G401 (cell line): ENCODE results near the gene FBXL15. TPM values are rescaled to one million over a fixed set of nuclear protein-coding genes. Genes with fewer than 3 reads are reported as not detected.

Experiments used
- DNase-seq: peaks from one replicate; pipeline ENCODE4 v3.0.0-alpha.2; 2015; ENCODE audit warnings: low spot score
- in situ Hi-C: cut with HindIII; loops from 2 replicates; pipeline ENCODE4 v1.10.0; 2016; ENCODE audit warnings: low sequenced_read_pairs, mixed read lengths
- total RNA-seq: library from RNA; depleted of rRNA; stranded (reverse); fragments of >200 nt; shearing (Covaris generic); gene quantifications from 2 replicates; pipeline ENCODE4 v1.2.3, GENCODE V29; 2014; rRNA removed

FBXL15 gene, protein sequence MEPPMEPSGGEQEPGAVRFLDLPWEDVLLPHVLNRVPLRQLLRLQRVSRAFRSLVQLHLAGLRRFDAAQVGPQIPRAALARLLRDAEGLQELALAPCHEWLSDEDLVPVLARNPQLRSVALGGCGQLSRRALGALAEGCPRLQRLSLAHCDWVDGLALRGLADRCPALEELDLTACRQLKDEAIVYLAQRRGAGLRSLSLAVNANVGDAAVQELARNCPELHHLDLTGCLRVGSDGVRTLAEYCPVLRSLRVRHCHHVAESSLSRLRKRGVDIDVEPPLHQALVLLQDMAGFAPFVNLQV
- total RNA-seq: 29.9 and 32.1 TPM in 2 replicates

DNA sequence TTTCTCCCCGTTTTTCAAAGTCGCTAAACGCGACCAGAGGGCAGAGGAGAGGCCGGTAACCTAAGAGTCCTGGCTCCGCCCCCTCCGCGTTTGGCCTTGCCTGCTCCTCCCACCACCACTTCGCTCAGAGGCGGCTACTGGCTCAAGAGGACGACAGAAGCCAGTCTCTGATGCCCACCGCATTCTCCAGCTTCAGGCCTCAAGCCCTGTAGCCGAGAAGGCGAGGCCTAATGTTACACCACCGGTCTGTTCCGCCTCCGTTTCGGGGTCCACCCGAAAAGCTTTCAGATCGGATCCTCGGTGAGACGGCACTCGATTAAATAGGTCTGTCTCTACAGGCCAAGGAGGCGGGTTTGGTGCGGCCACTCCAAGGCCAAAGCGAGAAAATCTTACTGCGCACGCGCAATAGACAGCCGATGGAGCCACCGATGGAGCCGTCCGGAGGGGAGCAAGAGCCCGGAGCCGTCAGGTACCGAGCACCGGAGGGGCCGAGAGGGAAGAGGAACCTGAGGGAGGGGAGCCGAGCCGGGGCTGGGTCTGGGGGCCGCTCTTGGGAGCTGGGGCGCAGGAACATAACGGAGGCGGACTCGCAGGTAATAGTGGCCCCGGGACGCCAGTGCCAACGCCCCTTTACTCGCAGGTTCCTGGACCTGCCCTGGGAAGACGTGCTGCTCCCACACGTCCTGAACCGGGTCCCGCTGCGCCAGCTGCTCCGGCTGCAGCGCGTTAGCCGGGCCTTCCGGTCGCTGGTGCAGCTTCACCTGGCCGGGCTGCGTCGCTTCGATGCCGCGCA is at the start of gene FBXL15:
FBXL15 (plus strand) TSS at position 123 of the 793 bp plus-strand sequence; CDS start at position 417, 294 bp downstream.
- peak; percentile 96 for DNase-seq
- in situ Hi-C loops: no loop called here

DNA sequence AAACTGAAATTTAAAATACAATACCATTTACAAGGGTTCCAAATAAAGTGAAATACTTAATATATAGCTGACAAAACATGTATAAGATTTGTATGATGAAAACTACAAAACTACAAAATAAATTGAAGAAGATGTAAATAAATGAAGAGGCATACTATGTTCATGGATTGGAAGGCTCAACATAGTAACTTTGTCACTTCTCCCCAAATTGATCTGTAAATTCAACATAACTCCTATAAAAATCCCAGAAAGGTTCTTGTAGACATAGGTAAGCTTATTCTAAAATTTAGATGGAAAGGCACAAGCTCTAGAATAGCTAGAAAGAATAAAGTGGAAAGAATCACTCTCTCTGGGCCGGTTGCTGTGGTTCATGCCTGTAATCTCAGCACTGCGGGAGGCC is 49.3 kb upstream of the FBXL15 start:
- DNase-seq: no peak
- in situ Hi-C loops: no loop called here

DNA sequence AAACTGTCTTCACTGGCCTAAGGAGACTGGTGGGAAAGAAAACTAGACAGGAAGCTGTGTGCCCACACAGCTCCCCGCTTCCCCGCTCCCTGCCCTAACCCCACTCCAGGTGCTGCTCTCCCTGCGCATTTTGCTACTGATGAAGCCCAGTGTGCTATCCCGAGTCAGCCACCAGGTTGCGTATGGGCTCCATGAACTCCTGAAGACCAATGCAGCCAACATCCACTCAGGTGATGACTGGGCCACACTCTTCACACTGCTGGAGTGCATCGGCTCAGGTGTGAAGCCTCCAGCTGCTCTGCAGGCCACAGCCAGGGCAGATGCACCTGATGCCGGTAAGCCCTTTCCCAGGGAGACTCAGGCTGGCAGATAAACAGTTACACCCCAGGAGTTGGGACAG is 45.4 kb upstream of the FBXL15 start:
- in situ Hi-C loops: no loop called here
- DNase-seq: no peak

DNA sequence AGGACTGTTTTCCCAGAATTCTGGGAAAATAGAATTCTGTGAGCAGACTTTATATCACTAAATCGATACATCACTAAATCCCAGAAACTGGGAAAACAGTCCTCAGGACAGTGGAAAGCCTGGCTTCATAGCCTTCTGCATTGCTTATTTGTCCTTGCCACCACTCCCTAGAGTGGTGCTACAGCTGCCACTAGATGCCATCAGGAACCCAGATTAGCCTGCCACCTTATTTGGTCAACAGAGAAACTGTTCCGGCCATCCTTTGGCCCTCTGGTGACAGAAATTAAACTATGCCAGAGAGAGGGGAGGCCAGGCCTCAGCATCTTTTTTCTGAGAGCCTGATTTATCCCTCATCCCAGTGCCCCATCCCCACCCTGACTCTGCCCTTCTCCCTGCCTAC is 44.8 kb upstream of the FBXL15 start:
- in situ Hi-C loops: no loop called here
- DNase-seq: peak; percentile 37

DNA sequence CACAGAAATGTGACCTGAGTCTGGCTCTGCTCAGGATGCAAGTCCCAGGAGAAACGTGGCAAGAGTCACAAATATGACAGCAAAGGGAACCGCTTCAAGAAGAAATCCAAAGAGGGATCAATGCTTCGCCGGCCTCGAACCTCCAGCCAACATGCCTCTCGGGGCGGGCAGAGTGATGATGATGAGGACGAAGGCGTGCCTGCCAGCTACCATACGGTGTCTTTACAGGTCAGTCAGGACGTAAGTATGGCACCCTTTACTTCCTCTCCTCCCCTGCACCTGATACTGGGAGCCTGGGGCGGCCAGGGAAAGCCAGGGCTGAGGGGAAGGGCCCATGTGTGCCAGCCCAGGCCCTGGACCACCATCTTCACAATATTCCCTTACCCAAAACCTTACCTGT is 43.7 kb upstream of the FBXL15 start:
- in situ Hi-C loops: no loop called here
- DNase-seq: no peak

DNA sequence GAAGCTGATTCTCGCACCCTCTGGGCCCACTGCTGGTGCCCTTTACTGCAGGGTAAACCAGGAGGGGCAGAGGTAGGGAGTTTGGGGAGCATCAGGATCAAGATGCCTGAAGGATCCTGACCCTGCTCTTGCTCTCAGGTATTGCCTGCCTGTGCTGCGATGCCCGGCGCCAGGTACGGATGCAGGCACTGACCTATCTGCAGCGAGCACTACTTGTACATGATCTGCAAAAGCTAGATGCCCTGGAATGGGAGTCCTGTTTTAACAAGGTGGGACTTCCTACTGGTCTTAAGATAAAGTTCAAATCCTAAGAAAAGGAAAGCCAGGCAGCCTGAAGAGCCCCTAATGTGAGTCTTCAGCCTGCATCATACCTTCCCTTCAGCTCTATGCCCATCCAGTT is 41.3 kb upstream of the FBXL15 start:
- no peak for DNase-seq
- in situ Hi-C loops: no loop called here

DNA sequence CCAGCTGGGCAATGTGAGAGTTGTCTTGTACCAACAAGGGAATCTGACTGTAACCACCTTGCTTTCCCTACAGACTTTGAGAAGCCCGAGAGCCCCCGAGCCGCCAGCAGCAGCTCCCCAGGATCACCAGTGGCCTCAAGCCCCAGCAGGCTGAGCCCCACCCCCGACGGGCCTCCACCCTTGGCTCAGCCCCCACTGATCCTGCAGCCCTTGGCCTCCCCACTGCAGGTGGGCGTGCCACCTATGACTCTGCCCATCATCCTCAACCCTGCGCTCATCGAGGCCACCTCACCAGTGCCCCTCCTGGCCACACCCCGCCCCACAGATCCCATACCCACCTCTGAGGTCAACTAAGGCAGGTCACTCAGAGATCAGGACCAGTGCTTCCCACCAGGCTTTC is 38.7 kb upstream of the FBXL15 start:
- DNase-seq: no peak
- in situ Hi-C loops: no loop called here

DNA sequence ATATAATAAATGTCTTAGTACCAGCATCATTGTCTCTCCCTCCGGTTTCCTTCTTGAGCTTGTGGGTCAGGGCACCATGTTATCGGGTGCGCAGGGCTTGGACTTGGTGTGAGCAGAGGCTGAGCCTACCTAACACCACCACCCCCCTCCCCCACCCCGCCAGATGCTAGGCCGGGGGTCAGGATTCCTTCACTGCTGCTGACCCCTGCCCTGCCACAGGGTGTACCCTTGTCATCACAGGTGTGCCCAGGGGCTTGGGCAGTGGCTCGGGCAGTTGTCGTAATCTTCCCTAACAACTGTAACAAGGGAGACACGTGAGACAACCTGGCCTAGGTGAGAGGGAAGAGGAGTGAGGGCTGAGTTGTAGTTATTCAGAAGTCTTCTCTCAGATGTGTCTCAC is 37.8 kb upstream of the FBXL15 start:
- in situ Hi-C loops: no loop called here
- no peak for DNase-seq

DNA sequence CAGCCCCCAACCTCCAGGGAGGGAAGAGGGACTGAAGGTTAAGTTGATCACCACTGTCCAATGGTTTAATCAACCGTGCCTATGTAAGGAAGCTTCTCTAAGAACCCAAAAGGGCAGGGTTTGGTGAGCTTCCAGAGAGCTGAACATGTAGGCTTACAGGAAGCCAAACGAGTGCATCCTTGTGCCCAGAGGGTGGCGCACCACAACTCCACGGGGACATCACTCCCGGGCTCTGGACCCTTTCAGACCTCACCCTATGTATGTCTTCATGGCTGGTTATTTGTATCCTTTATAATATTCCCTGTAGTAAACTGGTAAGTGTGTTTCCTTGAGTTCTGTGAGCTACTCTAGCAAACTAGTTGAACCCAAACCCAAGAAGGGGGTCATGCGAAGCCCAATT is 36.6 kb upstream of the FBXL15 start:
- in situ Hi-C loops: no loop called here

DNA sequence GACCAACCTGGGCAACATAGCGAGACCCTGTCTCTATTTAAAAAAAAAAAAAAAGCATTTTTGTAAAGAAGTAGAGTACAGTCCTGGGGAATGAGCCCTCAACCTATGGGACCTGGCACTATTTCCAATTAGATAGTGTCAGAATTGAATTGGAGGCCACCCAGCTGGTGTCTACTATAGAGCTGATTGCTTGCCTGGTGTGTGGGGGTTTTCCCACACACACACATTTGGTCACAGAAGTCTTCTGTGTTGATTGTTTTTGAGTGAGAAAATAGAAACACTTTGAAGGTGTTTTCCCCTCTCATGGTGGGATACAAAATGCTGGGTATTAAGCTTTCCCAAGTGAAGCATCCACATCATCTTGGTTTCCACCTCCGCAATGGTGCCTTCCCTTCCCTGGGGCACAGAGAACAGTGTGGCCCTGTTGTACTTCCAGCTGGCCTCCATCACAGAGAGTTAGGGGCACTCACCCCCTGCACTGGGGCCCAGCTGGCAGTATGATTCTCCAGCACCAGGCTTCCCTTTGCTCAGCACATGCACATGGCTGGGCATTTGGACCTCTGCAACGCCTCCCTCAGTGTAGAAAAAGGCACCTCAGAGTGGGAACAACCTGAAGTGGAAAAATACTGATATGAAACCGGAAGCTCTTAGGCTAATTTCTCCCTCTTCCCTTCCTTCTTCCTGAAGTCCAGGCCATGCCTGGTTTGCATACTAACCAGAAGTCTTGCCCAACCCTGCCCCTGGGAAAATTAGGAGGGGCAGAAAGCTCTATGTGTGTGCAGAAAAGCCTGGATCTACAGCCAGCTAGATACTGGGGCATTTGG is 35.8 kb upstream of the FBXL15 start:
- no peak for DNase-seq
- in situ Hi-C loops: no loop called here

More for the DNA sequence above, 36.6 kb upstream of the FBXL15 start:
- no peak for DNase-seq

DNA sequence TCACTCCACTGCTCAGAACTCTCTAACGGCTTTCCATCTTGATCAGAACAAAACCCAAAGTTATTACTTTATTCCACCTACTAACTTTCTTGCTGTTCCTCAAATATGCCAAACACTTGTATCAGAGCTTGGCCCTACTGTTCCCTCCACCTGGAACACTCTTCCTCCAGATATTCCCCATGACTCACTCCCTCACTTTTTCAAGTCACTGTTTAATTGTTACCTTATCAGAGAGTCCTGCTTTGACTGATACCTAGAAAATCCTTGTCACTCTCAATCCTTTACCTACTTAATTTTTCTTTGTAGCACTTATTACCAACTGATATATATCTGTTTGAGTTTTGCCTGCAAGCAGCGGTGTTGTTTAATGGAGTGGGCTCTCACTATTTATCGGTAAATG is 30.7 kb upstream of the FBXL15 start:
- DNase-seq: no peak
- in situ Hi-C loops: no loop called here

DNA sequence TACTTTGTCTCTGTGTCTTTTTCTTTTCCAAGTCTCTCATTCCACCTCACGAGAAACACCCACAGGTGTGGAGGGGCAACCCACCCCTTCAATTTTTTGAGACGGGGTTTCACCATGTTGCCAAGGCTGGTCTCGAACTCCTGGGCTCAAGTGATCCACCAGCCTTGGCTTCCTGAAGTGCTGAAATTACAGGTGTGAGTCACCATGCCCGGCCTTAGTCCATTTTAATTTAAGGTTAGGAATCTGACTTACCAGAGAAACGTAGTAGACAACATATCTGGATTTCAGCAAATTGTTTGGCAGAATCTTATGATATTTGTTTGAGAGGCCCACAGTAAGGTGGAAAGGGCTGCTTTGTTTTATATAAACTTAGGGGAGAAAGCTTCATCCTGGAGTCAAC is 28.3 kb upstream of the FBXL15 start:
- DNase-seq: no peak
- in situ Hi-C loops: no loop called here

DNA sequence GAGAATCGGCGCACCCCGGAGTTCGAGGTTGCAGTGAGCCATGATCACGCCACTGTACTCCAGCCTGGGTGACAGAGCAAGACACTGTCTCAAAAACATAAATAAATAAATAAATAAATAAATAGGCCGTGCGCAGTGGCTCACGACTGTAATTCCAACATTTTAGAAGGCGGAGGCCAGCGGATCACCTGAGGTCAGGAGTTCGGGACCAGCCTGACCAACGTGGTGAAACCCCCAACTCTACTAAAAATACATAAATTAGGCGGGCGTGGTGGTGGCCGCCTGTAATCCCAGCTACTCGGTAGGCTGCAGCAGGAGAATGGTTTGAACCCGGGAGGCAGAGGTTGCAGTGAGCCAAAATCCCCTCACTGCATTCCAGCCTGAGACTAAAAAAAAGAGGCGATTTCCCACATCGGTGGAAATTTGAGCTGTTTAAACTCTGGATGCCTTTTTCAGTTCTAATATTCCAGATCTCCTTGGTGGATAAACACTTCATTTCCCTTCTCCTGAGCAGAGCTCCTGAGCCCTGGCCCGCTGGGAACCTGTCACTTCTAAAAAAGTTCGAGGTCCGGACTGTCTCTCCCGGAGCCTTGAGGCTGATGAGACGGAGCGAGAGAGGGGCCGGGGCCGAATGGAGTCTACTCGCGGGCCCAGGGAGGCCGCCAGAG is 27.1 kb upstream of the FBXL15 start:
- in situ Hi-C loops: no loop called here
- DNase-seq: no peak

DNA sequence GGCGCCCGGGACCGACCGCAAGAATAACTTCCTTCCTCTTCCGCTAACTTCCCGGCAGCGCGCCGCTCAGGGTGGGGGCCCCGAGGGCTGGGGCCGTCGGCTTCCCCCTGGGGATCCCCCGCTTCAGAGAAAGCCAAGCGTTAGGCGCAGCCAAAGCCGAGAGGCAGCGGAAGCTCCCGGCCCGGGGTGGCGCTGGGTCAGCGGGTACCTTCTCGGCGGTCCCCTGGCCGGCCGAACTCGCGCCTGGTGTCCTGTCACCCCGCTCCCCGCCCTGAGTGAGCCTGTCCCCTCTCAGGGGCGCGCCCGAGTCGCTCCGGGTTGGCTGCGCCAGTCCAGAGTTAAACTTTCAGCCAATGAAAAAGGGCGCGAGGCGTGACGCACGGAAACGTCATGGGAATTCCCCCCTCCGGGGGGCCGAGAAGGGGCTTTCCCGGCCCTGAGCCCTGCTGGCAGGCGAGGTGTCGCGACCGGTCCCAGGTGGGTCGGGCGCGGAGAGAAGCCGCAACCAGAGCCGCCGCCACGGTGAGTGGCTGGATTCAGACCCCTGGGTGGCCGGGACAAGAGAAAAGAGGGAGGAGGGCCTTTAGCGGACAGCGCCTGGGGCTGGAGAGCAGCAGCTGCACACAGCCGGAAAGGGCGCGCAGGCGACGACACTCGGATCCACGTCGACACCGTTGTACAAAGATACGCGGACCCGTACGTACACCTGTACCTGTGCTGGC is 26.4 kb upstream of the FBXL15 start:
- DNase-seq: peak; percentile 79
- in situ Hi-C loops: no loop called here

DNA sequence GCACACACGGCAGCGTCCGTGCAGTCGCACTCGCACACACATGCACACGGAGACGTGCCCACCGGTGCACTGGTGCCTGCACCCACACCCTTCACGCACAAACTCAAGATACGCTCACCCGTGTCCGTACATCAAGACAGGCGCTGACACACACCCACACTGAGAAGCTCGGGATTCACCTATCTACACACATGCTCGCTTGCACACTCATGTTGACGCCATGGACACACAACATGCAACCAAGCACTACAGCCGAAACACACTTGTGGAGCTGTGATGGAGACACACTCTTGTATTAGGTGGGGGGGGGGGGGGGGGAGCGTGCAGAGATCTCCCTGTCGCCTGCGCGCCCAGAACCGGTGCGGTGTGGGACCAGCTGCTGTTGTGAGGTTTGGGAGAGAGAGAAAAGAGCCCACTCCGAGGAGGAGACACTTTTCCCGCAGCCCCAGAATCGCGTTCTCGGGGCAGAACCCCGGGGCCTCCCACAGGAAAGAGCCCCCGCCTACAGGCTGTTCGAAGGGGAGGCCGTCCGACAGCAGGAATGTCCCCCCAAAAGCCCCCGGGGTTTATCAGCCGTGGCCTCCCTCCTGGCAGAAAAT is 25.7 kb upstream of the FBXL15 start:
- in situ Hi-C loops: no loop called here
- no peak for DNase-seq

DNA sequence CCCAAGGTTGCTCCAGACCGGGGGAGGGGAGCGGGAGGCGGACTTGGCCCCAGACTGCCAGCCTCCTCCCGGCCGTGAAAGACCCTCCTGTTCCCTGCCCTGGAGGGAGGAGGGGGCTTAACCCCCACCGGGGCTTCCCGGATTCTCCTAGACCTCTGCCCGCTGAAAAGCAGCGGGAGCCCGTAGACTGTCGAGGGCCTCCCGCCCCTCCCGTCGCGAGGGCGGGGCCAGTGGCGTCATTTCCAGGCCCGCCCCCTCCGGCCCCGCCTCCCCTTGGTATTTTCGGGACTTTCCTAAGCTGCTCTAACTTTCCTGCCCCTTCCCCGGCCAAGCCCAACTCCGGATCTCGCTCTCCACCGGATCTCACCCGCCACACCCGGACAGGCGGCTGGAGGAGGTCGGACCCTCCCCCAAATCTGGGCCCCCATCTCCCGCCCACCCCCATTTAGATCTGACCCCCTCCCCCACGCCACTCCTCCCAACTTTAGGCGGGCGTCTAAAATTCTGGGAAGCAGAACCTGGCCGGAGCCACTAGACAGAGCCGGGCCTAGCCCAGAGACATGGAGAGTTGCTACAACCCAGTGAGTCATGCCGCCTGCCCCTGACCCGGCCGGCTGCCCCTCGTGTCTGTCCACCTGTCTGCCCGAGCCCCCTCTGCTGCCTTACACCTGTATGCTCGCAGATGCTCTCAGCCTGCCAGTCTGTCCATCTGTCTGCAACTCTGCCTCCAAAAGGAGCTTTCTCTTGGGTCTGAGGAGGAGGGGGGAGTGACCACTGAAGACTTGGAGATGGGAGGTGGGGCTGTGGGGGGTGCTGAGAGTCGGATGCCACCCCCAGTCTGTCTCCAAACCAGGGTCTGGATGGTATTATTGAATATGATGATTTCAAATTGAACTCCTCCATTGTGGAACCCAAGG is 25.0 kb upstream of the FBXL15 start, which contains the start of gene NFKB2:
NFKB2 (plus strand) TSS at position 306 of the 917 bp plus-strand sequence; CDS start at position 561, 255 bp downstream.
- peak; percentile 66 for DNase-seq
- in situ Hi-C loops: no loop called here

DNA sequence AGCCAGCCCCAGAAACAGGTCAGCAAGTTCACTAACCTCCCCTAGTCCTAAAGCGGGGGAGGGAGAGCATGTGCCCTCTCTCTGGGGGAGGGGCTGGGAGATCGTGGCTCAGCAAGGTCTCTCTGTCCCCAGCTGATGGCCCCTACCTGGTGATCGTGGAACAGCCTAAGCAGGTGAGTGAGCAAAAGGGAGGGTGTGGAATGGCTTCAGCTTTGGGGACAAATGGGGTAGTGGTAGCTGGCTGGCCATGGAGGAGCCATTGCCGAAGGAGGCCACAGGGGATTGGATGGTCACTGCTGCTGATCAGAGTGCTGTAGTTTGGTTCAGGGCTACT is 24.4 kb upstream of the FBXL15 start:
- no peak for DNase-seq
- in situ Hi-C loops: no loop called here
